OCI-LY3 (cell line): ENCODE measurements around the gene HTR3A.

Source experiments
- CTCF ChIP-seq: fragments of 200-600, 300-600 bp; sonication (generic); IDR thresholded peaks from 2 replicates; pipeline ENCODE4 v1.5.1; 2014; ENCODE audit warnings: antibody characterized with exemption, low read length, low read depth
- EZH2phosphoT487 ChIP-seq: fragments of 200-600 bp; shearing (Covaris generic); IDR thresholded peaks from 2 replicates; pipeline ENCODE4 v1.6.1; 2018; ENCODE audit warnings: antibody characterized with exemption, mixed run types, low read depth

GRCh38 chr11:113985906-113986305, 11.0 kb downstream of the HTR3A start:
- no peak for TF ChIP-seq CTCF
- TF ChIP-seq EZH2phosphoT487, result no peak
